Large intestine (tissue), 3 donors: ENCODE data around the gene MYLK4. TPM values are rescaled to one million over a fixed set of nuclear protein-coding genes. Genes with fewer than 3 reads are reported as not detected.
A peak's percentile ranks its signal among the peaks of the same experiment; 100 is the strongest.

Experiments used
- DNase-seq, 2 donors: peaks; one replicate each; pipeline versions ENCODE4 v3.0.0 to v3.0.0-alpha.2; 2013
- H3K27ac ChIP-seq: one replicate; pipeline ENCODE4 v1.5.1; 2013; ENCODE audit warnings: low read length
- H3K27me3 ChIP-seq: 2 replicates; pipeline ENCODE4 v1.6.1; 2013; ENCODE audit warnings: low read length; ENCODE audit not compliant: control insufficient read depth, insufficient read depth
- H3K36me3 ChIP-seq: 2 replicates; pipeline ENCODE4 v1.6.1; 2013; ENCODE audit warnings: low read length; ENCODE audit not compliant: control insufficient read depth, insufficient read depth
- H3K4me1 ChIP-seq: one replicate; pipeline ENCODE4 v1.6.1; 2013; ENCODE audit warnings: low read length; ENCODE audit not compliant: control insufficient read depth, insufficient read depth
- H3K4me3 ChIP-seq: one replicate; pipeline ENCODE4 v1.5.1; 2013; ENCODE audit warnings: low read length
- H3K9me3 ChIP-seq: one replicate; pipeline ENCODE4 v1.6.1; 2013; ENCODE audit warnings: mild to moderate bottlenecking, low read depth, low read length, moderate library complexity; ENCODE audit not compliant: control insufficient read depth
- WGBS: methylation state at CpG from one replicate; pipeline ENCODE4 v1.1.5; 2013; ENCODE audit warnings: low lambda C conversion rate; ENCODE audit not compliant: insufficient coverage; 5-methylcytosine and 5-hydroxymethylcytosine counted together
- polyA plus RNA-seq: library from polyadenylated mRNA; unstranded; fragments of 120-200 nt; gene quantifications from one replicate; pipeline ENCODE4 v1.2.1, GENCODE V29; 2013

MYLK4 gene
- polyA plus RNA-seq, 1 donor = 0.48 TPM

- Histone ChIP-seq H3K9me3 (no peaks in the 10 kb centered on the region), H3K27me3 (no peaks in the 10 kb centered on the region), H3K36me3 (no peaks in the 10 kb centered on the region), H3K27ac (no peak overlapping the region), H3K4me1 (peaks cover 3% of the 10 kb centered on the region), H3K4me3 (no peak overlapping the region)
- no peak for DNase-seq
- WGBS = 75% methylated on average over 3 of the region's 8 CpGs
Observed at GRCh38 chr6:2744778-2745177, 5.9 kb downstream of the MYLK4 start.

DNA sequence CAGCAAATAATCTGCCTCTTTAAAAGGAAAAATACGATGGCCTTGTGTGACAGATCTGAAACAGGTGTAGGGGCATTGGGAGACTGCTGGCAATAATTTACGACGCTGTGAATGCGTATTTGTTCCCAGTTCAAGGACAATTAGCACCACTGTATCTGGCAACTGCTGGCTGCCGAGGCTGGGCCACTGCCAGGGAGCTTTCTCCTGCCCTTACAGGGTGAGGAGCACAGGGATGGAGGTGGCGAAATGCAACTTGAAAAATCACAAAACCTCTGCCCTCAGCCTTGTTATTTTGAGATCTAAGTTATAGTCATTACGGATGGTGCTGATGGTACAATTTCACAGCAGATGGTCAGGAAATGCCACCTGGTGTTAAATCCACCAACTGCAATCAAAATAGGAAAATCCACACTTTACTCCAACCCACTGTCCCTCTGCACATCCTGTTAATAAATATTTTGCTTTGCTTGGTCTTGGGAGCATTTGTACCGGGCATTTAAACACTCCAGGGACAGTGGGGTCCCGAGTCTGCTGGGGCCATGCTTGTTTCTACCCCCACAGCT, 6.4 kb downstream of the MYLK4 start:
- DNase-seq = no peak
- Histone ChIP-seq H3K36me3 (no peaks in the 10 kb centered on the region), H3K4me1 (peaks cover 3% of the 10 kb centered on the region), H3K27me3 (no peaks in the 10 kb centered on the region), H3K9me3 (no peaks in the 10 kb centered on the region), H3K4me3 (no peak overlapping the region), H3K27ac (no peak overlapping the region)
- WGBS = no CpG with 5 or more reads among the region's 9 CpGs

GRCh38 chr6:2743280-2744208, 7.2 kb downstream of the MYLK4 start:
- Histone ChIP-seq H3K9me3 (no peaks in the 10 kb centered on the region), H3K4me3 (no peak overlapping the region), H3K4me1 (peaks cover 3% of the 10 kb centered on the region), H3K27ac (no peak overlapping the region), H3K36me3 (no peaks in the 10 kb centered on the region), H3K27me3 (no peaks in the 10 kb centered on the region)
- 83% methylated on average over 1 of the region's 17 CpGs for WGBS
- no peak for DNase-seq

- WGBS = no CpG with 5 or more reads among the region's 2 CpGs
- no peak overlapping the region for H3K27ac ChIP-seq
- no peak overlapping the region for H3K4me3 ChIP-seq
- no peaks in the 10 kb centered on the region for H3K36me3 ChIP-seq
- H3K4me1 ChIP-seq = peaks cover 3% of the 10 kb centered on the region
- H3K9me3 ChIP-seq = no peaks in the 10 kb centered on the region
- no peak for DNase-seq
- H3K27me3 ChIP-seq = no peaks in the 10 kb centered on the region
Observed at GRCh38 chr6:2741756-2742155, 9.0 kb downstream of the MYLK4 start.

- Histone ChIP-seq H3K36me3 (no peaks in the 10 kb centered on the region), H3K4me3 (no peak overlapping the region), H3K4me1 (peaks cover 3% of the 10 kb centered on the region), H3K27ac (no peak overlapping the region), H3K9me3 (no peaks in the 10 kb centered on the region), H3K27me3 (no peaks in the 10 kb centered on the region)
- 100% methylated on average over 1 of the region's 5 CpGs for WGBS
- no peak for DNase-seq
Observed at GRCh38 chr6:2740581-2740980, 10.1 kb downstream of the MYLK4 start.

DNA sequence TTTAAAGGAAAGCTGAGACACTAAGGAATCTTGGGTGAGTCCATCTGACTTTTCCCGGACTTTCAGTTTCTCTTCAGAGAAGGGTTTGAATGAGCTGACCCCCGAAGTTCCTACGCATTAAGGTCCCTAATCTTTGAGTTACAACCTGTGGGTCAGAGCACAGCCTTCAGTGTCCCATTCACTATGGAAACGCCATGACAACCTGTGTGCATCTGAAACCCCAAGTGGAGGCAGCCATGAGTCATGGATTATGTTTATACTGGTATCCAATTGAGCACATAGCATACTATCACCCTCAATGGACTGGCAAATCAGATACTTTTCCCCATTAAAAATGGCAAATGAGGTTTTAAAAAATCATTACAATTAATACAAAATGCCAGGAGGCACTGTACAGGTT, 11.4 kb downstream of the MYLK4 start:
- Histone ChIP-seq H3K36me3 (no peaks in the 10 kb centered on the region), H3K4me3 (no peak overlapping the region), H3K4me1 (peaks cover 3% of the 10 kb centered on the region), H3K27me3 (no peaks in the 10 kb centered on the region), H3K9me3 (no peaks in the 10 kb centered on the region), H3K27ac (no peak overlapping the region)
- DNase-seq = no peak
- no CpG with 5 or more reads among the region's 4 CpGs for WGBS

GRCh38 chr6:2738373-2738979, 12.2 kb downstream of the MYLK4 start:
- peak; percentile 31 to 32 for DNase-seq
- Histone ChIP-seq H3K36me3 (no peaks in the 10 kb centered on the region), H3K27me3 (no peaks in the 10 kb centered on the region), H3K27ac (no peak overlapping the region), H3K9me3 (no peaks in the 10 kb centered on the region), H3K4me1 (no peaks in the 10 kb centered on the region), H3K4me3 (no peak overlapping the region)
- WGBS = no CpG with 5 or more reads among the region's 5 CpGs

GRCh38 chr6:2737885-2738284, 12.8 kb downstream of the MYLK4 start:
- WGBS = 57% methylated on average over 1 of the region's 3 CpGs
- H3K9me3 ChIP-seq = no peaks in the 10 kb centered on the region

DNA sequence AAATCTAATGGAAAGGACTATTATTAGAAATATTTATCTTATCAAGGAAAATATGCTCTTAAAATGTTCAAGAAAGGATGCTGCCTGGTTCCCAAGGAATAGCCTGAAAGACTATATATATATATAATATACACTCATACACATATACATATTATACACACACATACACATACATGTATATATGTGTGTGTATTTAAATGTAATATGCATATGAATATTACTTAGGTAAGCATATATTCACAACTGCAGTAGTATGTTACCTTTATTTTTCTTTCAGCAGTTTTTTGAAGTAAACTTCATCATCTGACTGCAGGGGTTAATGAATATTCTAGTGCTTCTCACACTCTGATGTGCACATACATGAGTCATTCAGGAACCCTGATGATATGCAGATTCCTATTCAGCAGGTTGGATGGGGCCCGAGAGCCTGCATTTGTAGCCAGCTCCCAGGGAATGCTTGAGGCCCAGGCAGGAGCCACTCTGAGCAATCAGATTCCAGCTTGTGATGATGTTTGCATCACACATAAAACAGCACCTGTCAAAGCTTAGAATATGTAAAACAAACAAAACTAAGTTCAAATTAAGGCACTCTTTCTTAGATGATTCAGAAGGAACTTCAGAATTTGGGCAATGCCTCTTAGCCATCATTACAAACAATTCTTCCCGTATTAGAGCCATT, 16.1 kb downstream of the MYLK4 start:
- no peaks in the 10 kb centered on the region for H3K4me1 ChIP-seq
- no peaks in the 10 kb centered on the region for H3K36me3 ChIP-seq
- H3K27me3 ChIP-seq = no peaks in the 10 kb centered on the region
- H3K4me3 ChIP-seq = no peak overlapping the region
- WGBS = 75% methylated on average over 1 of the region's 2 CpGs
- DNase-seq = no peak
- H3K9me3 ChIP-seq = no peaks in the 10 kb centered on the region
- no peak overlapping the region for H3K27ac ChIP-seq

More at GRCh38 chr6:2737885-2738284, 12.8 kb downstream of the MYLK4 start:
- Histone ChIP-seq H3K4me3 (no peak overlapping the region), H3K4me1 (no peaks in the 10 kb centered on the region), H3K27ac (no peak overlapping the region), H3K27me3 (no peaks in the 10 kb centered on the region), H3K36me3 (no peaks in the 10 kb centered on the region)
- no peak for DNase-seq

DNA sequence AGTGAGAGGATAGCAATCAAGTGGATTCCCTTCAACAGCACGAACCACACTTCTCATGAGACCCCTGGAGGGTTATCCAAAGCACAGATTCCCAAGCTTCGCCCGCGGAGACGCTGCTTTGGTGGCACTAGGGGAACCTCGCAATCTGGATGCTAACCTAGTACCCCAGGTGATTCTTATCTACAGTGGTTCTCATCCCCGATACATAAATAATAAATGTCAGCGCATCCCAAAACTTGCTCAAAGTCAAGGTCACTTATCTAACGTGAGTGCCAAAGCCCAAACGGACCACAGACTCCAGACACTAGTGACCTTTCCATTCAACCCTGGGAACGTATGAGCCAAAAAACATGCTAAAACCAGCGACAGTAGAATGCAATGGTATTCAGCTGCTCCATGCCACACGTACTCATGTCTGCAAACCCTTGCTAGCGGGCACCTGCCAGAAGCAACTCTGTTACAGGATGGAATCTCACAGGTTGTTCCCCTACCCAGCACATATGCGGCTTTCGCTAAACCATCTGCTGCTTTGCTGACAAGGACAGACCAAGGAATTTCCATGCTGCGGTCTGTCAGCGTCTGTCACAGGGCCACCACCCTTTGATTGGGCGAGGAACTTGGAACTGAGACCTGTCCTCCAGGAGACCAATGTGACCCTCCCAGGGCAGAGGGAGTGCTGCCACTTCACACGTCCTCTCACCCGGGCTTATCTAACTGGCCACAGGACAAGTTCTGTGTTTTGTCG, 16.8 kb downstream of the MYLK4 start:
- Histone ChIP-seq H3K9me3 (no peaks in the 10 kb centered on the region), H3K4me1 (no peaks in the 10 kb centered on the region), H3K4me3 (no peak overlapping the region), H3K36me3 (no peaks in the 10 kb centered on the region), H3K27me3 (no peaks in the 10 kb centered on the region), H3K27ac (no peak overlapping the region)
- DNase-seq = no peak
- WGBS = 100% methylated on average over 1 of the region's 22 CpGs
